H9 (cell line): Measurements from ENCODE around the gene MTMR3. TPM values are rescaled to one million over a fixed set of nuclear protein-coding genes. Genes with fewer than 3 reads are reported as not detected.

Source experiments
- DNase-seq: peaks from one replicate; pipeline ENCODE4 v3.0.0-alpha.2; 2017
- H2AFZ ChIP-seq: one replicate; pipeline ENCODE4 v1.6.1; 2013; ENCODE audit warnings: mild to moderate bottlenecking, low read length, control low read depth, moderate library complexity
- H2AK5ac ChIP-seq: 2 replicates; pipeline ENCODE4 v1.6.1; 2013; ENCODE audit warnings: low read length, control low read depth, mixed read lengths; ENCODE audit not compliant: insufficient read length
- H2BK120ac ChIP-seq: one replicate; pipeline ENCODE4 v1.6.1; 2013; ENCODE audit warnings: low read depth, mild to moderate bottlenecking, low read length, control low read depth, inconsistent platforms; ENCODE audit not compliant: poor library complexity, severe bottlenecking
- H2BK12ac ChIP-seq: 2 replicates; pipeline ENCODE4 v1.6.1; 2013; ENCODE audit warnings: low read length, control low read depth, mixed read lengths, low read depth; ENCODE audit not compliant: insufficient read length
- H2BK15ac ChIP-seq: 2 replicates; pipeline ENCODE4 v1.6.1; 2013; ENCODE audit warnings: low read depth, low read length, control low read depth
- H2BK20ac ChIP-seq: one replicate; pipeline ENCODE4 v1.6.1; 2013; ENCODE audit warnings: low read depth, mild to moderate bottlenecking, low read length, control low read depth, inconsistent platforms; ENCODE audit not compliant: poor library complexity, severe bottlenecking
- H2BK5ac ChIP-seq: 2 replicates; pipeline ENCODE4 v1.6.1; 2013; ENCODE audit warnings: low read length, control low read depth, mixed read lengths; ENCODE audit not compliant: insufficient read length
- H3K14ac ChIP-seq: 2 replicates; pipeline ENCODE4 v1.6.1; 2013; ENCODE audit warnings: low read length, control low read depth; ENCODE audit not compliant: insufficient read depth
- H3K18ac ChIP-seq: 2 replicates; pipeline ENCODE4 v1.6.1; 2013; ENCODE audit warnings: low read depth, mild to moderate bottlenecking, mixed read lengths, low read length, control low read depth; ENCODE audit not compliant: insufficient read length
- H3K23ac ChIP-seq: 2 replicates; pipeline ENCODE4 v1.6.1; 2013; ENCODE audit warnings: low read length, control low read depth, mixed read lengths, low read depth; ENCODE audit not compliant: insufficient read length
- H3K23me2 ChIP-seq: 2 replicates; pipeline ENCODE4 v1.6.1; 2013; ENCODE audit warnings: low read depth, mild to moderate bottlenecking, mixed read lengths, low read length, control low read depth; ENCODE audit not compliant: insufficient read length, poor library complexity, severe bottlenecking
- H3K27ac ChIP-seq: 2 replicates; pipeline ENCODE4 v1.5.1; 2013; ENCODE audit warnings: low read length, control low read depth, mixed read lengths, low read depth; ENCODE audit not compliant: insufficient read length
- H3K27me3 ChIP-seq: 2 replicates; pipeline ENCODE4 v1.6.1; 2013; ENCODE audit warnings: low read length, control low read depth, inconsistent platforms; ENCODE audit not compliant: insufficient read depth
- H3K4ac ChIP-seq: 2 replicates; pipeline ENCODE4 v1.6.1; 2013; ENCODE audit warnings: low read depth, mild to moderate bottlenecking, control low read depth, inconsistent platforms, low read length, moderate library complexity
- H3K4me1 ChIP-seq: 2 replicates; pipeline ENCODE4 v1.6.1; 2013; ENCODE audit warnings: low read length, control low read depth, inconsistent platforms; ENCODE audit not compliant: insufficient read depth
- H3K4me2 ChIP-seq: 2 replicates; pipeline ENCODE4 v1.6.1; 2013; ENCODE audit warnings: low read length, control low read depth, mixed read lengths; ENCODE audit not compliant: insufficient read length, insufficient read depth
- H3K56ac ChIP-seq: 2 replicates; pipeline ENCODE4 v1.6.1; 2013; ENCODE audit warnings: low read depth, mild to moderate bottlenecking, mixed read lengths, low read length, control low read depth; ENCODE audit not compliant: insufficient read length
- H3K79me1 ChIP-seq: 2 replicates; pipeline ENCODE4 v1.6.1; 2013; ENCODE audit warnings: low read depth, mild to moderate bottlenecking, moderate library complexity, low read length, control low read depth, inconsistent platforms; ENCODE audit not compliant: insufficient read depth, poor library complexity, severe bottlenecking
- H3K79me2 ChIP-seq: 2 replicates; pipeline ENCODE4 v1.6.1; 2013; ENCODE audit warnings: low read length, control low read depth, inconsistent platforms; ENCODE audit not compliant: insufficient read depth
- H3K9ac ChIP-seq: 2 replicates; pipeline ENCODE4 v1.6.1; 2013; ENCODE audit warnings: low read length, control low read depth, mixed read lengths; ENCODE audit not compliant: insufficient read length; ENCODE audit errors: extremely low read depth
- H3K9me3 ChIP-seq: one replicate; pipeline ENCODE4 v1.6.1; 2013; ENCODE audit warnings: low read depth, low read length, inconsistent platforms; ENCODE audit not compliant: control insufficient read depth
- H3T11ph ChIP-seq: one replicate; pipeline ENCODE4 v1.6.1; 2013; ENCODE audit warnings: mild to moderate bottlenecking, low read length, control low read depth, inconsistent platforms
- H4K20me1 ChIP-seq: one replicate; pipeline ENCODE4 v1.6.1; 2013; ENCODE audit not compliant: control insufficient read depth, insufficient read length, insufficient read depth
- H4K5ac ChIP-seq: 2 replicates; pipeline ENCODE4 v1.6.1; 2013; ENCODE audit warnings: low read depth, mild to moderate bottlenecking, mixed read lengths, low read length, control low read depth; ENCODE audit not compliant: insufficient read length
- H4K8ac ChIP-seq: replicated peaks from 2 replicates; pipeline ENCODE4 v1.6.1; 2013; ENCODE audit warnings: low read length, control low read depth, mixed read lengths, low read depth; ENCODE audit not compliant: insufficient read length
- H4K91ac ChIP-seq: 2 replicates; pipeline ENCODE4 v1.6.1; 2013; ENCODE audit warnings: low read depth, mild to moderate bottlenecking, moderate library complexity, mixed read lengths, low read length, control low read depth; ENCODE audit not compliant: insufficient read length
- H3K27ac Mint-ChIP-seq, 3 experiments: 2 replicates in 2 of 3; 3 replicates in 1 of 3; pipeline ENCODE4 v1.8.0; 2020 to 2021; ENCODE audit warnings: mixed read lengths in 3 of 3, mild to moderate bottlenecking in 1 of 3, moderate library complexity in 1 of 3
- H3K27me3 Mint-ChIP-seq: 2 replicates; pipeline ENCODE4 v1.8.0; 2021; ENCODE audit warnings: low read depth, mild to moderate bottlenecking, moderate library complexity, mixed read lengths
- H3K36me3 Mint-ChIP-seq, 3 experiments: 2 replicates in 2 of 3; 3 replicates in 1 of 3; pipeline ENCODE4 v1.8.0; 2020 to 2021; ENCODE audit warnings: low read depth in 3 of 3, mixed read lengths in 3 of 3; ENCODE audit not compliant: insufficient read depth in 1 of 3
- H3K4me1 Mint-ChIP-seq, 2 experiments: 2 replicates each; pipeline ENCODE4 v1.8.0; 2020; ENCODE audit warnings: mixed read lengths in 2 of 2
- H3K4me3 Mint-ChIP-seq, 2 experiments: 2 replicates in 1 of 2; 3 replicates in 1 of 2; pipeline ENCODE4 v1.8.0; 2020 to 2021; ENCODE audit warnings: mild to moderate bottlenecking in 2 of 2, mixed read lengths in 2 of 2, moderate library complexity in 1 of 2
- H3K9me3 Mint-ChIP-seq, 2 experiments: 2 replicates in 1 of 2; 3 replicates in 1 of 2; pipeline ENCODE4 v1.8.0; 2020; ENCODE audit warnings: mild to moderate bottlenecking in 2 of 2, mixed read lengths in 2 of 2, moderate library complexity in 1 of 2
- CTCF ChIP-seq: fragments of 200-600 bp; sonication (generic); conservative IDR thresholded peaks from 3 replicates; pipeline ENCODE4 v1.8.0; 2021; ENCODE audit warnings: antibody characterized with exemption, mild to moderate bottlenecking
- WGBS: extraction: QIAGEN DNeasy Blood & Tissue Kit; methylation state at CpG from one replicate; pipeline ENCODE4 v1.1.7; 2013; ENCODE audit warnings: missing lambda C conversion rate, low lambda C conversion rate, mixed read lengths; ENCODE audit not compliant: insufficient read length; ENCODE audit errors: extremely low coverage; 5-methylcytosine and 5-hydroxymethylcytosine counted together
- total RNA-seq: library from RNA; stranded (reverse); gene quantifications from 2 replicates; pipeline ENCODE4 v1.2.1, GENCODE V29; 2021

Gene MTMR3
- total RNA-seq, 1 experiment from 2014 or later = 19.8 TPM

- TF ChIP-seq CTCF = no peak
- Mint-ChIP-seq H3K9me3 (no peaks in the 10 kb centered on the region), H3K27me3 (peaks cover 2% of the 10 kb centered on the region; the same call in 1 of the 2 replicates), H3K36me3 (no peaks in the 10 kb centered on the region), H3K27ac (peak overlapping the region in 2 of 3 experiments; percentile 49 to 71; a peak in 2 of 7 replicates), H3K4me1 (peaks cover 7% of the 10 kb centered on the region in 2 experiments; a peak in 3 of 4 replicates), H3K4me3 (peak overlapping the region; percentile 85 to 94)
- no peak overlapping the region for H3K27ac ChIP-seq
- H4K8ac ChIP-seq = no peak overlapping the region
- no peak overlapping the region for H2BK12ac ChIP-seq
- no peak overlapping the region for H3K18ac ChIP-seq
- no peak overlapping the region for H4K5ac ChIP-seq
- peak overlapping the region; percentile 85 for H3K4me2 ChIP-seq
- no peak overlapping the region for H2BK5ac ChIP-seq
- no peaks in the 10 kb centered on the region for H3K27me3 ChIP-seq
- no peak overlapping the region for H2AFZ ChIP-seq
- peak overlapping the region; percentile 34 for H3K9ac ChIP-seq
- DNase-seq = no peak
- H3K23me2 ChIP-seq = peaks cover 2% of the 10 kb centered on the region
- no peaks in the 10 kb centered on the region for H3K4me1 ChIP-seq
- WGBS = no CpG with 5 or more reads among the region's 14 CpGs
- no peaks in the 10 kb centered on the region for H3K9me3 ChIP-seq
- H2BK20ac ChIP-seq = no peak overlapping the region
- H4K20me1 ChIP-seq = no peaks in the 10 kb centered on the region
- no peak overlapping the region for H2AK5ac ChIP-seq
- H3K56ac ChIP-seq = no peak overlapping the region
- peaks cover 5% of the 10 kb centered on the region; the same call in 1 of the 2 replicates for H3K79me2 ChIP-seq
- no peak overlapping the region for H3K14ac ChIP-seq
- no peak overlapping the region for H2BK15ac ChIP-seq
- H4K91ac ChIP-seq = no peak overlapping the region
- H3K23ac ChIP-seq = no peak overlapping the region
- H3T11ph ChIP-seq = no peak overlapping the region
- no peak overlapping the region for H2BK120ac ChIP-seq
- H3K4ac ChIP-seq = no peak overlapping the region
- H3K79me1 ChIP-seq = no peaks in the 10 kb centered on the region
Observed at GRCh38 chr22:29883775-29884097, 762 bp downstream of the MTMR3 start.
